MM.1S (cell line): Measurements from ENCODE around the gene KIF5A.

Experiments used
- EZH2 ChIP-seq: fragments of 300-600 bp; sonication (generic); optimal IDR thresholded peaks from 2 replicates; pipeline ENCODE3; 2017; ENCODE audit warnings: low read depth, mild to moderate bottlenecking, antibody characterized with exemption, low read length, mixed read lengths
- TF ChIP-seq, protein P1 (sequence below): fragments of 300-600 bp; sonication (generic); IDR thresholded peaks from 2 replicates; pipeline ENCODE4 v1.5.1; 2016; ENCODE audit warnings: antibody characterized with exemption, low read length, mixed read lengths

DNA sequence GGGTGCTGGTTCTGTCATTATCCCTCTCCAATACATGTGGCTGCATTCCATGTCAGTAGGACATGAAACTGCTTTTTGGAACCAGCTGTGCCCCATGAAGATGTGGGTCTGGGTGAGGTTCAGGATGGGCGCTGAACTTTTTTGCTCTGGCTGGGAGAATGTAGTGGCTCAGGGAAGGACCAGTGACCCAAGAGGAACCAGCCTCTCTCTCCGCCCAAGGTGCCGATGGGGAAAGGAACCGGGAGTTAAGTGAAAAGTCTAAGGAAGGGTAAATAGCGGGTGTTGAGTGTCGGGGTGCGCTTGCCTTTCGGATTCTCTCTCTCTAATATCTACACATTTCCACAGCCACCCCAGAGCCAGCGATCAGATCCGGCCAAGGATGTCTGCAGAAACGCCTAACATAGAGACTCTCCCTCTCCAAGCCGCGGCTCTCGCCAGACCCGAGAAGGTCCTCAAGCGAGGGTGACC, 69.2 kb downstream of the KIF5A start:
- TF ChIP-seq, protein P1, sequence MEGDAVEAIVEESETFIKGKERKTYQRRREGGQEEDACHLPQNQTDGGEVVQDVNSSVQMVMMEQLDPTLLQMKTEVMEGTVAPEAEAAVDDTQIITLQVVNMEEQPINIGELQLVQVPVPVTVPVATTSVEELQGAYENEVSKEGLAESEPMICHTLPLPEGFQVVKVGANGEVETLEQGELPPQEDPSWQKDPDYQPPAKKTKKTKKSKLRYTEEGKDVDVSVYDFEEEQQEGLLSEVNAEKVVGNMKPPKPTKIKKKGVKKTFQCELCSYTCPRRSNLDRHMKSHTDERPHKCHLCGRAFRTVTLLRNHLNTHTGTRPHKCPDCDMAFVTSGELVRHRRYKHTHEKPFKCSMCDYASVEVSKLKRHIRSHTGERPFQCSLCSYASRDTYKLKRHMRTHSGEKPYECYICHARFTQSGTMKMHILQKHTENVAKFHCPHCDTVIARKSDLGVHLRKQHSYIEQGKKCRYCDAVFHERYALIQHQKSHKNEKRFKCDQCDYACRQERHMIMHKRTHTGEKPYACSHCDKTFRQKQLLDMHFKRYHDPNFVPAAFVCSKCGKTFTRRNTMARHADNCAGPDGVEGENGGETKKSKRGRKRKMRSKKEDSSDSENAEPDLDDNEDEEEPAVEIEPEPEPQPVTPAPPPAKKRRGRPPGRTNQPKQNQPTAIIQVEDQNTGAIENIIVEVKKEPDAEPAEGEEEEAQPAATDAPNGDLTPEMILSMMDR, result no peak
- no peak for TF ChIP-seq EZH2
